Renal cortex interstitium (tissue), 11 donors: ENCODE results near the gene ZNF33A. TPM values are rescaled to one million over a fixed set of nuclear protein-coding genes. Genes with fewer than 3 reads are reported as not detected.
A peak's percentile ranks its signal among the peaks of the same experiment; 100 is the strongest.
"Not testable (repeated sequence)": the region's sequence is repeated elsewhere in the genome, so short reads cannot be mapped to it uniquely, and the experiment has no call there.

ENCODE experiments used
- DNase-seq, 11 donors: peaks; one replicate each; pipeline ENCODE4 v3.0.0-alpha.2; 2013; ENCODE audit warnings: low read depth in 9 of 11, low spot score in 4 of 11; ENCODE audit errors: extremely low read depth in 1 of 11
- polyA plus RNA-seq, 3 donors: library from polyadenylated mRNA; unstranded; fragments of 120-200 nt; gene quantifications; one replicate each; pipeline ENCODE4 v1.2.1, GENCODE V29; 2013; ENCODE audit not compliant: insufficient read length in 3 of 3

Gene ZNF33A
- polyA plus RNA-seq, 3 donors: 39.4 to 58.0 (median 53.8) TPM

GRCh38 chr10:38025283-38025682 is 14.8 kb downstream of the ZNF33A start:
- no peak for DNase-seq

GRCh38 chr10:38027986-38028385 is 17.5 kb downstream of the ZNF33A start:
- DNase-seq: no peak

GRCh38 chr10:38032886-38033285 is 22.4 kb downstream of the ZNF33A start:
- no peak for DNase-seq

GRCh38 chr10:38038107-38038931 is 27.8 kb downstream of the ZNF33A start:
- DNase-seq: no peak

- no peak for DNase-seq
These were observed 28.4 kb downstream of the ZNF33A start for GRCh38 chr10:38038932-38039245.

GRCh38 chr10:38043516-38043915 is 33.0 kb downstream of the ZNF33A start:
- no peak for DNase-seq

- no peak for DNase-seq
These were observed 34.7 kb downstream of the ZNF33A start for GRCh38 chr10:38045129-38045528.

- DNase-seq: no peak
These were observed 37.2 kb downstream of the ZNF33A start for GRCh38 chr10:38047666-38048065.

GRCh38 chr10:38050212-38050611 is 39.7 kb downstream of the ZNF33A start:
- DNase-seq: no peak

GRCh38 chr10:38054361-38054797 is 43.9 kb downstream of the ZNF33A start:
- DNase-seq: no peak

GRCh38 chr10:38055274-38055894 is 44.9 kb downstream of the ZNF33A start:
- not testable (repeated sequence) for DNase-seq

GRCh38 chr10:38069663-38070062 is 59.2 kb downstream of the ZNF33A start:
- not testable (repeated sequence) for DNase-seq

GRCh38 chr10:38070501-38070900 is 60.0 kb downstream of the ZNF33A start:
- DNase-seq: no peak

- DNase-seq: no peak
These were observed 62.1 kb downstream of the ZNF33A start for GRCh38 chr10:38072552-38072951.

GRCh38 chr10:38076687-38077086 is 66.2 kb downstream of the ZNF33A start:
- DNase-seq: no peak

- DNase-seq: not testable (repeated sequence)
These were observed 82.8 kb downstream of the ZNF33A start for GRCh38 chr10:38093318-38093717.

- DNase-seq: no peak
These were observed 83.3 kb downstream of the ZNF33A start for GRCh38 chr10:38093816-38094157.

- DNase-seq: peak; percentile 87 to 98 (median 93)
These were observed 83.9 kb downstream of the ZNF33A start, which contains the start of gene ZNF37A for GRCh38 chr10:38094158-38094926. TSS of gene ZNF37A (plus strand) at chr10:38094337. CDS start at chr10:38096618, 2,281 bp downstream.

- DNase-seq: no peak
These were observed 84.6 kb downstream of the ZNF33A start for GRCh38 chr10:38094927-38095574.
